HG03039 (cell line): ENCODE data around the gene NOBOX.
"Not testable (repeated sequence)": the region's sequence is repeated elsewhere in the genome, so short reads cannot be mapped to it uniquely, and the experiment has no call there.

Experiments
- ATAC-seq: cut with Tn5 transposase; IDR thresholded peaks from one replicate; pipeline ENCODE4 v1.9.1; 2021; ENCODE audit warnings: mild to moderate bottlenecking, moderate library complexity; ENCODE audit not compliant: unreplicated experiment

Gene NOBOX

GRCh38 chr7:144397086-144397485 lies 6.4 kb downstream of the NOBOX start:
- ATAC-seq, result no peak

- no peak for ATAC-seq
These were observed 11.7 kb downstream of the NOBOX start for GRCh38 chr7:144391823-144392255.

- ATAC-seq, result no peak
These were observed 12.5 kb downstream of the NOBOX start for GRCh38 chr7:144391014-144391413.

GRCh38 chr7:144390481-144390880 lies 13.0 kb downstream of the NOBOX start:
- ATAC-seq, result no peak

GRCh38 chr7:144388950-144389349 lies 14.5 kb downstream of the NOBOX start:
- ATAC-seq, result no peak

GRCh38 chr7:144386741-144387140 lies 16.8 kb downstream of the NOBOX start:
- no peak for ATAC-seq

- ATAC-seq, result no peak
These were observed 18.8 kb downstream of the NOBOX start for GRCh38 chr7:144384555-144385245.

- ATAC-seq, result peak; percentile 76
These were observed 19.4 kb downstream of the NOBOX start for GRCh38 chr7:144384071-144384470.

- ATAC-seq, result no peak
These were observed 23.6 kb downstream of the NOBOX start for GRCh38 chr7:144379776-144380384.

- ATAC-seq, result no peak
These were observed 24.8 kb downstream of the NOBOX start for GRCh38 chr7:144378651-144379050.

- ATAC-seq, result not testable (repeated sequence)
These were observed 34.3 kb downstream of the NOBOX start for GRCh38 chr7:144369221-144369620.

GRCh38 chr7:144367250-144367649 lies 36.2 kb downstream of the NOBOX start:
- ATAC-seq, result not testable (repeated sequence)

GRCh38 chr7:144365523-144365922 lies 38.0 kb downstream of the NOBOX start:
- ATAC-seq, result not testable (repeated sequence)

GRCh38 chr7:144362061-144362460 lies 41.4 kb downstream of the NOBOX start:
- ATAC-seq, result not testable (repeated sequence)

GRCh38 chr7:144356860-144357259 lies 46.6 kb downstream of the NOBOX start:
- not testable (repeated sequence) for ATAC-seq

- ATAC-seq, result not testable (repeated sequence)
These were observed 47.3 kb downstream of the NOBOX start for GRCh38 chr7:144356185-144356584.

GRCh38 chr7:144355176-144355822 lies 48.2 kb downstream of the NOBOX start, which contains the start of gene ARHGEF5:
ARHGEF5 (plus strand) TSS chr7:144355402; CDS start chr7:144362670, 7,268 bp downstream.
- peak; percentile 65 for ATAC-seq

GRCh38 chr7:144351667-144352066 lies 51.8 kb downstream of the NOBOX start:
- not testable (repeated sequence) for ATAC-seq

GRCh38 chr7:144348625-144349024 lies 54.9 kb downstream of the NOBOX start:
- ATAC-seq, result peak; percentile 36
